HepG2 (cell line): ENCODE measurements around the gene SLC35B2. TPM values are rescaled to one million over a fixed set of nuclear protein-coding genes. Genes with fewer than 3 reads are reported as not detected.

ENCODE experiments used
- KDM2A ChIP-seq: sonication (generic); formaldehyde crosslinking; IDR thresholded peaks from 2 replicates; pipeline ENCODE4 v1.4.0; 2020; ENCODE audit warnings: low read depth, missing genetic modification reagents, borderline replicate concordance
- KLF16 ChIP-seq, 2 experiments: sonication (generic) in 1 of 2; formaldehyde crosslinking in 1 of 2; IDR thresholded peaks; 2 replicates each; pipeline versions ENCODE4 v1.6.1 to v1.8.0; 2016 to 2023; ENCODE audit warnings: missing genetic modification reagents in 2 of 2, missing compliant biosample characterization in 1 of 2
- NBN ChIP-seq: fragments of 450-650 bp; conservative IDR thresholded peaks from 2 replicates; pipeline ENCODE4 v1.6.1; 2017
- SMAD9 ChIP-seq: sonication (generic); formaldehyde crosslinking; IDR thresholded peaks from 2 replicates; pipeline ENCODE4 v1.5.1; 2020; ENCODE audit warnings: mild to moderate bottlenecking, missing genetic modification reagents
- SNAI1 ChIP-seq: sonication (generic); formaldehyde crosslinking; IDR thresholded peaks from 2 replicates; pipeline ENCODE4 v1.5.0; 2020; ENCODE audit warnings: mild to moderate bottlenecking, missing genetic modification reagents, borderline replicate concordance
- SRSF9 ChIP-seq: fragments of 200-400 bp; formaldehyde crosslinking; IDR thresholded peaks from 2 replicates; pipeline ENCODE4 v1.6.1; 2018; ENCODE audit warnings: borderline replicate concordance, mild to moderate bottlenecking, low read depth, low read length; ENCODE audit not compliant: insufficient read depth, poor library complexity, severe bottlenecking
- TOE1 ChIP-seq: sonication (generic); formaldehyde crosslinking; IDR thresholded peaks from 2 replicates; pipeline ENCODE4 v1.4.0; 2020; ENCODE audit warnings: mild to moderate bottlenecking, missing genetic modification reagents
- ZNF883 ChIP-seq: sonication (generic); formaldehyde crosslinking; IDR thresholded peaks from 2 replicates; pipeline ENCODE4 v1.5.1; 2020; ENCODE audit warnings: mild to moderate bottlenecking, missing genetic modification reagents; ENCODE audit errors: not compliant biosample characterization
- ZSCAN21 ChIP-seq: sonication (generic); formaldehyde crosslinking; IDR thresholded peaks from 2 replicates; pipeline ENCODE4 v1.8.0; 2022; ENCODE audit warnings: mild to moderate bottlenecking, missing genetic modification reagents, moderate library complexity, borderline replicate concordance
- ZSCAN25 ChIP-seq: sonication (generic); formaldehyde crosslinking; IDR thresholded peaks from 2 replicates; pipeline ENCODE4 v1.8.0; 2022; ENCODE audit warnings: mild to moderate bottlenecking, missing genetic modification reagents
- polyA plus RNA-seq, 8 experiments: library from polyadenylated mRNA; depleted of rRNA in 3 of 8; stranded (reverse) in 7 of 8; unstranded in 1 of 8; fragments of >200 nt; fragmentation: Illumina TruSeq in 4 of 8; extraction: Trizol in 4 of 8; gene quantifications; 2 replicates each; pipeline versions ENCODE4 v1.2.1 to v1.2.3, GENCODE V29; 2011 to 2016; ENCODE audit warnings: low read depth in 4 of 8, missing spikeins in 1 of 8, mixed read lengths in 1 of 8; ENCODE audit not compliant: insufficient read depth in 1 of 8
- total RNA-seq, 5 experiments: library from RNA; depleted of rRNA; stranded (reverse); fragments of >200 nt; fragmentation: Illumina TruSeq; extraction: Trizol; gene quantifications; 2 replicates each; pipeline ENCODE4 v1.2.3, GENCODE V29; 2016; ENCODE audit warnings: low read depth in 1 of 5
- TF ChIP-seq, protein P1 (sequence below): sonication (generic); formaldehyde crosslinking; IDR thresholded peaks from 2 replicates; pipeline ENCODE4 v1.4.0; 2020; ENCODE audit warnings: mild to moderate bottlenecking, missing genetic modification reagents
- TF ChIP-seq, protein P2 (sequence below), 2 experiments: IDR thresholded peaks; 2 replicates each; pipeline ENCODE4 v1.6.1; 2011 to 2012; ENCODE audit warnings: low read length in 2 of 2, borderline replicate concordance in 1 of 2, low read depth in 1 of 2, mild to moderate bottlenecking in 1 of 2, moderate library complexity in 1 of 2
- TF ChIP-seq, protein P3 (sequence below): IDR thresholded peaks from 2 replicates; pipeline ENCODE4 v1.6.1; 2016; ENCODE audit warnings: missing biosample characterization, missing genetic modification reagents, low read depth
- TF ChIP-seq, protein P4 (sequence below): sonication (generic); formaldehyde crosslinking; conservative IDR thresholded peaks from 2 replicates; pipeline ENCODE4 v1.5.0; 2020; ENCODE audit warnings: missing genetic modification reagents
- TF ChIP-seq, protein P5 (sequence below): sonication (generic); formaldehyde crosslinking; IDR thresholded peaks from 2 replicates; pipeline ENCODE4 v1.8.1; 2023; ENCODE audit warnings: mild to moderate bottlenecking, missing genetic modification reagents

SLC35B2 gene
- total and polyA plus RNA-seq, 2 of the 13 experiments (the other 11 are each of a cell fraction or from before 2014, with no cell fraction given): 61.1 to 148 TPM

DNA sequence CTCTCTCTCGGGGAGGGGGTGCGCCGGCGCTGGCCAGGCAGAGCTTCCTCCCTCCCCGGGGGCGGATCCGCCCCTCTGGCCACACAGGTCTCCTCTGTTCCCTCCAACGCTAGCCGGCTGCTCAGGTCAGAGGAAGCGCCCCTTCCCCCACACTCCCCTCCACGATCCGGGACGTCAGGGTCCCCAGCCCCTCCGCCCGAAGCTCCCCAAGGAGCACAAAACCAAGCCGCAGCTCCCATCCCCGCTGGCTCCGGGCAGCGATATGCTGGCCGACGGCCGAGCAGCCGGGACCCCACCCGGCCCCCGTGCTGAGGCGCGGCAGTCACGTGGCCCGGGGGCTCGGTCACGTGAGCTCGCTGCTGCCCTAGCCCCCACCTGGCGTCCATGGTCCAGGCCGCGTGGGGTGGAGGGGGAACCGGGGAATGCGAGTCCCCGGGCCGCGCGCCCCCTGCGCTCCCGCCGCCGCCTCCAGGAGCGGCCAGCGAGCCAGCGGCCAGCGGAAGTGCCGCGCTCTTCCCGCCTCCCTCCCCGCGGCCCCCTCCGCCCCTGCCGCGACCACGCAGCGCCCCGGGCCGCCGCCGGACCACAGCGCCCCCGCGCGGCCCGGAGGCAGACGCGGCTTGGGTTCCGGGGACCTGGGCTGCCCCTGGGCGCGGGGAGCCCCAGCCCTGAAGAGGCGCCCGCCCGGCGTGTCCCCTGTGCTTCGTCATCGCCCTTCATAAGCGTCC lies at the start of gene SLC35B2 (continued):
- TF ChIP-seq, protein P1, sequence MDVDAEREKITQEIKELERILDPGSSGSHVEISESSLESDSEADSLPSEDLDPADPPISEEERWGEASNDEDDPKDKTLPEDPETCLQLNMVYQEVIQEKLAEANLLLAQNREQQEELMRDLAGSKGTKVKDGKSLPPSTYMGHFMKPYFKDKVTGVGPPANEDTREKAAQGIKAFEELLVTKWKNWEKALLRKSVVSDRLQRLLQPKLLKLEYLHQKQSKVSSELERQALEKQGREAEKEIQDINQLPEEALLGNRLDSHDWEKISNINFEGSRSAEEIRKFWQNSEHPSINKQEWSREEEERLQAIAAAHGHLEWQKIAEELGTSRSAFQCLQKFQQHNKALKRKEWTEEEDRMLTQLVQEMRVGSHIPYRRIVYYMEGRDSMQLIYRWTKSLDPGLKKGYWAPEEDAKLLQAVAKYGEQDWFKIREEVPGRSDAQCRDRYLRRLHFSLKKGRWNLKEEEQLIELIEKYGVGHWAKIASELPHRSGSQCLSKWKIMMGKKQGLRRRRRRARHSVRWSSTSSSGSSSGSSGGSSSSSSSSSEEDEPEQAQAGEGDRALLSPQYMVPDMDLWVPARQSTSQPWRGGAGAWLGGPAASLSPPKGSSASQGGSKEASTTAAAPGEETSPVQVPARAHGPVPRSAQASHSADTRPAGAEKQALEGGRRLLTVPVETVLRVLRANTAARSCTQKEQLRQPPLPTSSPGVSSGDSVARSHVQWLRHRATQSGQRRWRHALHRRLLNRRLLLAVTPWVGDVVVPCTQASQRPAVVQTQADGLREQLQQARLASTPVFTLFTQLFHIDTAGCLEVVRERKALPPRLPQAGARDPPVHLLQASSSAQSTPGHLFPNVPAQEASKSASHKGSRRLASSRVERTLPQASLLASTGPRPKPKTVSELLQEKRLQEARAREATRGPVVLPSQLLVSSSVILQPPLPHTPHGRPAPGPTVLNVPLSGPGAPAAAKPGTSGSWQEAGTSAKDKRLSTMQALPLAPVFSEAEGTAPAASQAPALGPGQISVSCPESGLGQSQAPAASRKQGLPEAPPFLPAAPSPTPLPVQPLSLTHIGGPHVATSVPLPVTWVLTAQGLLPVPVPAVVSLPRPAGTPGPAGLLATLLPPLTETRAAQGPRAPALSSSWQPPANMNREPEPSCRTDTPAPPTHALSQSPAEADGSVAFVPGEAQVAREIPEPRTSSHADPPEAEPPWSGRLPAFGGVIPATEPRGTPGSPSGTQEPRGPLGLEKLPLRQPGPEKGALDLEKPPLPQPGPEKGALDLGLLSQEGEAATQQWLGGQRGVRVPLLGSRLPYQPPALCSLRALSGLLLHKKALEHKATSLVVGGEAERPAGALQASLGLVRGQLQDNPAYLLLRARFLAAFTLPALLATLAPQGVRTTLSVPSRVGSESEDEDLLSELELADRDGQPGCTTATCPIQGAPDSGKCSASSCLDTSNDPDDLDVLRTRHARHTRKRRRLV (CRISPR knock-in tag): no peak
- TF ChIP-seq ZSCAN21 (CRISPR knock-in tag): peak; percentile 96
- TF ChIP-seq KDM2A: peak; percentile 93
- peak in 1 of 2 experiments; percentile 93; a peak in 2 of 4 replicates for TF ChIP-seq KLF16 (CRISPR knock-in tag; IDR thresholded peaks at IDR 0.05)
- TF ChIP-seq ZNF883 (CRISPR knock-in tag): peak; percentile 19
- TF ChIP-seq, protein P2, sequence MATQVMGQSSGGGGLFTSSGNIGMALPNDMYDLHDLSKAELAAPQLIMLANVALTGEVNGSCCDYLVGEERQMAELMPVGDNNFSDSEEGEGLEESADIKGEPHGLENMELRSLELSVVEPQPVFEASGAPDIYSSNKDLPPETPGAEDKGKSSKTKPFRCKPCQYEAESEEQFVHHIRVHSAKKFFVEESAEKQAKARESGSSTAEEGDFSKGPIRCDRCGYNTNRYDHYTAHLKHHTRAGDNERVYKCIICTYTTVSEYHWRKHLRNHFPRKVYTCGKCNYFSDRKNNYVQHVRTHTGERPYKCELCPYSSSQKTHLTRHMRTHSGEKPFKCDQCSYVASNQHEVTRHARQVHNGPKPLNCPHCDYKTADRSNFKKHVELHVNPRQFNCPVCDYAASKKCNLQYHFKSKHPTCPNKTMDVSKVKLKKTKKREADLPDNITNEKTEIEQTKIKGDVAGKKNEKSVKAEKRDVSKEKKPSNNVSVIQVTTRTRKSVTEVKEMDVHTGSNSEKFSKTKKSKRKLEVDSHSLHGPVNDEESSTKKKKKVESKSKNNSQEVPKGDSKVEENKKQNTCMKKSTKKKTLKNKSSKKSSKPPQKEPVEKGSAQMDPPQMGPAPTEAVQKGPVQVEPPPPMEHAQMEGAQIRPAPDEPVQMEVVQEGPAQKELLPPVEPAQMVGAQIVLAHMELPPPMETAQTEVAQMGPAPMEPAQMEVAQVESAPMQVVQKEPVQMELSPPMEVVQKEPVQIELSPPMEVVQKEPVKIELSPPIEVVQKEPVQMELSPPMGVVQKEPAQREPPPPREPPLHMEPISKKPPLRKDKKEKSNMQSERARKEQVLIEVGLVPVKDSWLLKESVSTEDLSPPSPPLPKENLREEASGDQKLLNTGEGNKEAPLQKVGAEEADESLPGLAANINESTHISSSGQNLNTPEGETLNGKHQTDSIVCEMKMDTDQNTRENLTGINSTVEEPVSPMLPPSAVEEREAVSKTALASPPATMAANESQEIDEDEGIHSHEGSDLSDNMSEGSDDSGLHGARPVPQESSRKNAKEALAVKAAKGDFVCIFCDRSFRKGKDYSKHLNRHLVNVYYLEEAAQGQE (IDR thresholded peaks at IDR 0.05; ENCODE audit: borderline replicate concordance in 1 of 2, low read depth in 1 of 2, low read length in 2 of 2): no peak
- no peak for TF ChIP-seq TOE1 (CRISPR knock-in tag)
- peak; percentile 66 for TF ChIP-seq ZSCAN25 (CRISPR knock-in tag)
- TF ChIP-seq, protein P3, sequence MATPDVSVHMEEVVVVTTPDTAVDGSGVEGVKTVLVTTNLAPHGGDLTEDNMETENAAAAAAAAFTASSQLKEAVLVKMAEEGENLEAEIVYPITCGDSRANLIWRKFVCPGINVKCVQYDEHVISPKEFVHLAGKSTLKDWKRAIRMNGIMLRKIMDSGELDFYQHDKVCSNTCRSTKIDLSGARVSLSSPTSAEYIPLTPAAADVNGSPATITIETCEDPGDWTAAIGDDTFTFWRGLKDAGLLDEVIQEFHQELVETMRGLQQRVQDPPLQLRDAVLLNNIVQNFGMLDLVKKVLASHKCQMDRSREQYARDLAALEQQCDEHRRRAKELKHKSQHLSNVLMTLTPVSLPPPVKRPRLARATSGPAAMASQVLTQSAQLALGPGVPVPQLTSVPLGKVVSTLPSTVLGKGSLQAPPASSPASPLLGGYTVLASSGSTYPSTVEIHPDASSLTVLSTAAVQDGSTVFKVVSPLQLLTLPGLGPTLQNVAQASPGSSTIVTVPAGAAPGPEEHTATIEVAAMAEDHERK (CRISPR knock-in tag): peak; percentile 26; the same call in 1 of the 2 replicates
- no peak for TF ChIP-seq SNAI1
- no peak for TF ChIP-seq SRSF9
- TF ChIP-seq SMAD9 (CRISPR knock-in tag): no peak
- TF ChIP-seq, protein P4, sequence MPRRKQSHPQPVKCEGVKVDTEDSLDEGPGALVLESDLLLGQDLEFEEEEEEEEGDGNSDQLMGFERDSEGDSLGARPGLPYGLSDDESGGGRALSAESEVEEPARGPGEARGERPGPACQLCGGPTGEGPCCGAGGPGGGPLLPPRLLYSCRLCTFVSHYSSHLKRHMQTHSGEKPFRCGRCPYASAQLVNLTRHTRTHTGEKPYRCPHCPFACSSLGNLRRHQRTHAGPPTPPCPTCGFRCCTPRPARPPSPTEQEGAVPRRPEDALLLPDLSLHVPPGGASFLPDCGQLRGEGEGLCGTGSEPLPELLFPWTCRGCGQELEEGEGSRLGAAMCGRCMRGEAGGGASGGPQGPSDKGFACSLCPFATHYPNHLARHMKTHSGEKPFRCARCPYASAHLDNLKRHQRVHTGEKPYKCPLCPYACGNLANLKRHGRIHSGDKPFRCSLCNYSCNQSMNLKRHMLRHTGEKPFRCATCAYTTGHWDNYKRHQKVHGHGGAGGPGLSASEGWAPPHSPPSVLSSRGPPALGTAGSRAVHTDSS (CRISPR knock-in tag): no peak
- TF ChIP-seq, protein P5, sequence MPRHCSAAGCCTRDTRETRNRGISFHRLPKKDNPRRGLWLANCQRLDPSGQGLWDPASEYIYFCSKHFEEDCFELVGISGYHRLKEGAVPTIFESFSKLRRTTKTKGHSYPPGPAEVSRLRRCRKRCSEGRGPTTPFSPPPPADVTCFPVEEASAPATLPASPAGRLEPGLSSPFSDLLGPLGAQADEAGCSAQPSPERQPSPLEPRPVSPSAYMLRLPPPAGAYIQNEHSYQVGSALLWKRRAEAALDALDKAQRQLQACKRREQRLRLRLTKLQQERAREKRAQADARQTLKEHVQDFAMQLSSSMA (CRISPR knock-in tag): peak; percentile 88; the same call in 1 of the 2 replicates
- no peak for TF ChIP-seq NBN
